ENCODE data around the gene MAPT.

GRCh38 chr17:46026166-46027047, 132.1 kb downstream of the MAPT start:
- TF ChIP-seq CTCF (IDR thresholded peaks at IDR 0.05) (no peak), POLR2A (IDR thresholded peaks at IDR 0.05) (no peak)
